ENCODE results near the gene SETD2.

Gene SETD2

GRCh38 chr3:46991406-46992165, 172.3 kb downstream of the SETD2 start:
- no peaks in the 10 kb centered on the region for H3K27me3 ChIP-seq (ENCODE audit: insufficient read depth, poor library complexity, severe bottlenecking)
- H3K27ac ChIP-seq (replicated peaks), result peak overlapping the region; percentile 88
- no peak for DNase-seq (ENCODE audit: low read depth in 1 of 2, low spot score in 1 of 2)
- TF ChIP-seq GABPA (IDR thresholded peaks at IDR 0.05; ENCODE audit: low read depth) (no peak), REST (IDR thresholded peaks at IDR 0.05; ENCODE audit: insufficient replicate concordance, low read depth) (no peak), SPI1 (IDR thresholded peaks at IDR 0.05; ENCODE audit: borderline replicate concordance, low read depth) (no peak)
- no peak overlapping the region for H3K4me3 ChIP-seq (replicated peaks; ENCODE audit: insufficient read depth, low read length)

- Histone ChIP-seq H3K4me3 (replicated peaks; ENCODE audit: insufficient read depth, low read length) (no peak overlapping the region), H3K27me3 (ENCODE audit: insufficient read depth, poor library complexity, severe bottlenecking) (no peaks in the 10 kb centered on the region), H3K27ac (replicated peaks) (peak overlapping the region; percentile 88)
- TF ChIP-seq SPI1 (IDR thresholded peaks at IDR 0.05; ENCODE audit: borderline replicate concordance, low read depth), result peak; percentile 70; the same call in 1 of the 2 replicates
- no peak for TF ChIP-seq REST (IDR thresholded peaks at IDR 0.05; ENCODE audit: insufficient replicate concordance, low read depth)
- DNase-seq (ENCODE audit: low read depth in 1 of 2, low spot score in 1 of 2), result peak; percentile 58 to 75
These were observed 173.1 kb downstream of the SETD2 start for GRCh38 chr3:46990573-46991374.

GRCh38 chr3:46989146-46989810, 174.6 kb downstream of the SETD2 start:
- H3K4me3 ChIP-seq (replicated peaks; ENCODE audit: insufficient read depth, low read length), result no peak overlapping the region
- 0 out of 2 replicates have a peak, but pooled peaks have one; percentile 9 for TF ChIP-seq POLR2AphosphoS5 (IDR thresholded peaks at IDR 0.05; ENCODE audit: low read depth)
- no peak for TF ChIP-seq SPI1 (IDR thresholded peaks at IDR 0.05; ENCODE audit: borderline replicate concordance, low read depth)
- peak; percentile 43 to 57 for DNase-seq (ENCODE audit: low read depth in 1 of 2, low spot score in 1 of 2)
- no peaks in the 10 kb centered on the region for H3K27me3 ChIP-seq (ENCODE audit: insufficient read depth, poor library complexity, severe bottlenecking)
- peak overlapping the region; percentile 88 for H3K27ac ChIP-seq (replicated peaks)

- Histone ChIP-seq H3K27me3 (ENCODE audit: insufficient read depth, poor library complexity, severe bottlenecking) (no peaks in the 10 kb centered on the region), H3K27ac (replicated peaks) (peak overlapping the region; percentile 88), H3K4me3 (replicated peaks; ENCODE audit: insufficient read depth, low read length) (no peak overlapping the region)
- TF ChIP-seq REST (IDR thresholded peaks at IDR 0.05; ENCODE audit: insufficient replicate concordance, low read depth), result no peak
- TF ChIP-seq POLR2AphosphoS5 (IDR thresholded peaks at IDR 0.05; ENCODE audit: low read depth), result no peak
- TF ChIP-seq GABPA (IDR thresholded peaks at IDR 0.05; ENCODE audit: low read depth), result no peak
- no peak for TF ChIP-seq CTCF (IDR thresholded peaks at IDR 0.05; ENCODE audit: insufficient read depth, low read length)
- TF ChIP-seq SPI1 (IDR thresholded peaks at IDR 0.05; ENCODE audit: borderline replicate concordance, low read depth), result no peak
- no peak for DNase-seq (ENCODE audit: low read depth in 1 of 2, low spot score in 1 of 2)
These were observed 175.3 kb downstream of the SETD2 start for GRCh38 chr3:46988616-46989015.

All from HL-60 (cell line).